GM19099 (cell line): ENCODE data around the gene FOXN3.

Experiments used
- POLR2A ChIP-seq: IDR thresholded peaks from 3 replicates; pipeline ENCODE4 v1.6.1; 2011; ENCODE audit warnings: low read depth; ENCODE audit not compliant: insufficient read length; ENCODE audit errors: extremely low read depth

The FOXN3 gene

GRCh38 chr14:89417091-89417464 is at the start of gene FOXN3:
Gene FOXN3 (minus strand): TSS chr14:89417233. CDS start chr14:89412476, 4,757 bp downstream.
- TF ChIP-seq POLR2A: no peak

- no peak for TF ChIP-seq POLR2A
These were observed 49.5 kb upstream of the FOXN3 start for GRCh38 chr14:89466484-89466883.

GRCh38 chr14:89465876-89466275 is 48.8 kb upstream of the FOXN3 start:
- TF ChIP-seq POLR2A: no peak

- no peak for TF ChIP-seq POLR2A
These were observed 44.2 kb upstream of the FOXN3 start for GRCh38 chr14:89461256-89461655.

GRCh38 chr14:89458713-89459420 is 41.8 kb upstream of the FOXN3 start:
- TF ChIP-seq POLR2A: no peak

GRCh38 chr14:89457007-89457406 is 40.0 kb upstream of the FOXN3 start:
- no peak for TF ChIP-seq POLR2A

- no peak for TF ChIP-seq POLR2A
These were observed 38.4 kb upstream of the FOXN3 start for GRCh38 chr14:89455412-89455811.

GRCh38 chr14:89454996-89455395 is 38.0 kb upstream of the FOXN3 start:
- no peak for TF ChIP-seq POLR2A

- TF ChIP-seq POLR2A: no peak
These were observed 35.2 kb upstream of the FOXN3 start for GRCh38 chr14:89452281-89452680.

GRCh38 chr14:89451229-89451628 is 34.2 kb upstream of the FOXN3 start:
- TF ChIP-seq POLR2A: no peak

GRCh38 chr14:89447182-89447944 is 30.3 kb upstream of the FOXN3 start:
- no peak for TF ChIP-seq POLR2A

GRCh38 chr14:89445273-89445973 is 28.4 kb upstream of the FOXN3 start:
- TF ChIP-seq POLR2A: no peak

- no peak for TF ChIP-seq POLR2A
These were observed 27.6 kb upstream of the FOXN3 start for GRCh38 chr14:89444516-89445125.

GRCh38 chr14:89444044-89444443 is 27.0 kb upstream of the FOXN3 start:
- no peak for TF ChIP-seq POLR2A

- TF ChIP-seq POLR2A: no peak
These were observed 26.1 kb upstream of the FOXN3 start for GRCh38 chr14:89443042-89443629.
